HCEC 1CT (cell line): ENCODE measurements around the gene ENTPD8.

Experiments
- DNase-seq: peaks from one replicate; pipeline ENCODE4 v3.0.0-alpha.2; 2017

ENTPD8 gene, protein sequence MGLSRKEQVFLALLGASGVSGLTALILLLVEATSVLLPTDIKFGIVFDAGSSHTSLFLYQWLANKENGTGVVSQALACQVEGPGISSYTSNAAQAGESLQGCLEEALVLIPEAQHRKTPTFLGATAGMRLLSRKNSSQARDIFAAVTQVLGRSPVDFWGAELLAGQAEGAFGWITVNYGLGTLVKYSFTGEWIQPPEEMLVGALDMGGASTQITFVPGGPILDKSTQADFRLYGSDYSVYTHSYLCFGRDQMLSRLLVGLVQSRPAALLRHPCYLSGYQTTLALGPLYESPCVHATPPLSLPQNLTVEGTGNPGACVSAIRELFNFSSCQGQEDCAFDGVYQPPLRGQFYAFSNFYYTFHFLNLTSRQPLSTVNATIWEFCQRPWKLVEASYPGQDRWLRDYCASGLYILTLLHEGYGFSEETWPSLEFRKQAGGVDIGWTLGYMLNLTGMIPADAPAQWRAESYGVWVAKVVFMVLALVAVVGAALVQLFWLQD

DNA sequence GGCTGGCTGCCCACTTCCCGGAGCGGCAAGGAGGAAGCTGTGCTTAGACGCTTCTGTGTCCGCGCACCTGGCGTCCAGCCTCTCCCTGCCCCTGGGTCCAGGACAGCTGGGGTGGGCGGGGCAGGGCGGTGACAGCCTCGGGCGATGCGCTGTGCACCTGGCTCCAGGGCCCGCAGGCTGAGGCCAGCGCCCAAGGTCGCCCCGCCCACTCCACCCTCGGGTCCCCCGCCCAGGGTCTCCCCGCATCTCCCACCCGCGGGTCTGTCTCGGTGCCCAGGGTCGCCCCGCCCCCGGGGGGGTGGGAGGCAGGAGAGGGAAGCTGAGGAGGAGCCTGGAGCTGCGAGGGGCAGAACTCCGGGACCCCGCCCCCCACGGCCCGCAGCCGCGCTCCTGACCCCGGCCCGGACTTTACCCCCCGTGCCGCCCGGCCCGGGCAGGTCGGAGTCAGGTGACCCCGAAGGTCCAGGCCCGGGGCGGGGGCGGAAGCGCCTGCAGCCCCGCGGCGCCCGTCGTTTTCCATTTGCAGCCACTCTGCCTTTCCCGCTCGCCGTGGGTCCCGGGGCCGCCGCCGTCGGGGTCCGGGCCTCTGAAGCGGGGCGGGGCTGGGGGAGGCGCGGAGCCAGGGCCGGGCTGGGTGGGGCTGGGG, at the start of gene ENTPD8:
TSS of gene ENTPD8 (minus strand) at position 69 of the 646 bp plus-strand sequence. CDS start 3,072 bp downstream, outside the sequence.
- no peak for DNase-seq

DNA sequence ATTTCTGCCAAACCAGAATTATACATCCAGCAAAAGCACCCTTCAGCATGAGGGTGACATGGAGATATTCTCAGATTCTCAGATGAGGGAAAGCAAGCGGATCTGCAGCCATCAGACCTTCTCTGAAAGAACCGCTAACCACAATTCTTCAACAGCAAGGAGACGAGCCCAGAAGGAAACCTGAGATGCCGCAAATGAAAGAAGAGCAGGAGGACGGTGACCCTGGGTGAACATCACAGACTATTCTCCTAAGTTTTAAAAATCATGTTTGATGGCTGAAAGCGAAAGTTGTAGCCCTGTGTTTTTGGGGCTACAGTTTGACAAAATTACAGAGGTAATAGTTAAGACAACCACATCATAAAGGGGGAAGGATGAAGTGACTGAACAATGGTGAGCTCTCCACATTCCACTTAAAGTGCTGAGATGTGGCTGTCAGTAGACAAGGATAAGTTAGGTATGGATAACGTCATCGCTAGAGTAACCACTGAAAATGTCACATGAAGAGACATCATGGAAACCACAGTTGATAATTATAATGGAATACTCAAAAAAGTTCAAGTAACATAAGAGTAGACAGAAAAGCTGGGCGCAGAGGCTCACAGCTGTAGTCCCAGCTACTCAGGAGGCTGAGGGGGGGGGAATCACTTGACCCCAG, 49.5 kb upstream of the ENTPD8 start:
- no peak for DNase-seq

DNA sequence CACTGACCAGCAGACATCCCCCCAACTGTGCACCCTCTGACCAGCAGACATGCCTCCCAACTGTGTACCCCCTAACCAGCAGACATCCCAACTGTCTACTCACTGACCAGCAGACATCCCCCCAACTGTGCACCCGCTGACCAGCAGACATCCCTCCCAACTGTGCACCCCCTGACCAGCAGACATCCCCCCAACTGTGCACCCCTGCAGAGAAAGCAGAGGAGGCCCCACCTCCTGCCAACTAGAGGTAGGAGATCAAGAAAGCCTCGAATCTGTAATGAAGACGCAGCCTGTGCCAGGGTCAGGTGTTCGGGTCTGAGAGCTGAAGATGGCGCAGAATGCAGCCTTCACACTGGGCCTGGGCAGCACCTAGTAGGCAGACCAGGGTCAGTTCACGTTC, 47.7 kb upstream of the ENTPD8 start:
- no peak for DNase-seq

DNA sequence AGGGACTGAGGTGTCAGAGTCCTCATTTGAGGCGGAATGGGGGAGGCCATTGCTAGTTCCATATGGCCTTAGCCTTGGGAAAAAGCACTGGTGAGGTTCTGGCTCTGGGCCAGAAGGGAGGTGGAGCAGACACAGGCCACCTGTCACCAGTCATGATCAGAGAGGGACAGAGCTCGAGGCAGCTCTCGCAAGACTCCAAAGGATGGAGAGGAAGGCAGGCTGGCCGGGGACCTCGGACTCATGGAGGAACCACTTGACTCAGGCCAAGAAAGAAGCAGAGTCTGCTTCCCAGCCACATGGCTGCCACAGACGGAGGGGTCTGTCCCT, 47.1 kb upstream of the ENTPD8 start:
- no peak for DNase-seq

DNA sequence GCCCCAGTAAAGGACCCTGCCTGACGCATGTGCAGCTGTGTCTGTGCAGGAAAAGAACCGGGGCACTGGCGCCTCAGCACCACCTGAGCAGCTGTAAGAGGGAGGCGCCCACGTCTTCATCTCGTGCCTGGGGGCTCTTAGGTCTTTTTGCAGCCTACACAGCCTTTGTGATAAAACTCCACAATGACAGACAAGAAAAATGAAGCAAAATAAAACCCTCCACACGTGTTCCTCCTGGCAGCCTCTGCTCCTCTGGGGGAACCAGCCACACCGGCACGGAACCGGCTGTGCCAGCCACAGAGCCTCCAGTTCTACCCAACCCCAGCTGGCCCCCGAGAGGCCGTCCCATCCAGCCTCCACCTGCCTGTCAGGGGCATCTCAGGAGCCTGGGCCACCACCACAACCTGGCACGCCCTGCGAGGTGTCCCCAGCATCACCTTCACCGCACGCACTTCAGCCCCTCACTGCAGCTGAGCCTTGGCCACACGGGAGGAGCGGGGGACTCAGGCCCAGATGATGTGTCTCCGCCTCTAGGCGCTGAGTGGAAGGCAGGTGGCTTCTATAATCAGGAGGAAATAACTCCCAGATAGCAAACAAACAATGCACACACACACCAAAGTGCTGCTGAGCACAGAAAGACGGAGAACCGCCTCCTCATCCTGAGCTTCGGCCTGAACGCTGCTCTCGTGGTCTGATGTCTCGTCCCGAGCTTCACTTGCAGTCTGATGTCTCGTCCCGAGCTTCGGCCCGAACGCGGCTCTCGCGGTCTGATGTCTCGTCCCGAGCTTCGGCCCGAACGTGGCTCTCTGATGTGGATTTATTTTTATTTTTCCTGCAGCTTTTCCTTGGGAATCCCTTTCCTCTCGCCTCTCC, 46.5 kb upstream of the ENTPD8 start:
- no peak for DNase-seq

DNA sequence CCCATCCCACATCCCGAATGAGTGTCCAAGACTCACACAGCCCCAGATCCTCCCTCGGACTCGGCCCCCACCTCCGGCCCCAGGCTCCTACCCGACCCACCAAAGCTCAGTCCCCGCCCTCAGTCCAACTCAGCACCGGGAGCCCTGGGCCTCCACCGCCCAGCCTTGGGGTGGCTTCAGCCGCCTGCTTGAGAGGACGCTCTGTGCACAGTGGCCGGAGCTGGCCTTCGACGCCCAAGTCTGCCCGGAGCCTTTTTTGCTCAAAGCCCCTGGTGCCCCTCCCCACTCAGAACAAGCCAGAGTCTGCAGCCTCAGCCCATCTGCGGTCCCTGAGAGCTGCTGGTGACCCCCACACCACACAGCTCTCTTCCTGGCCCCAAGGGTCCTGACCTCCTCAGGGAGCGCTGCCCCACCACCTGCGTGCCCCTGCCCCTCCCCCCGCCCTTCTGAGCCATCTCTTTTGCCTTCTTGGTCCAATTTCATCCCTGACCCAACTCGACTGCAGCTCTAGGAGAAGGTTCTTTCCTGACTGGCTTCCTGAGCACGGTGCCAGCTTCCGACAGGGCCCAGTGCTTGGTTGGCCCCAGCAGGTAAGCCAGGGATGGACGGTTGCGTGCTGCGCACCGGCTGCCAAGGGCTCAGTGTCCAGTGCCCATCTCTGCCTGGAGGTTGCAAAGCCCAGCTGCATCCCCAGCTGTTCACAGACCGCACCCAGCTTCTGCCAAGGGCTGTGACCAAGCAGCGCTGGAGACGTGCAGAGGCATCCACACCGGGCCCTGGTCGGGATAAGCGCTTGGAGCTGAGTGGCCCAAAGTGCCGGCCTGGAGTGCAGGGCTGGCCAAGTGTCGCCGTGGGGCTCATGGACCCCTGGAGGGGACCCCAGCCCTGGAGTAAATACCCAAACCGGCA, 45.6 kb upstream of the ENTPD8 start:
- no peak for DNase-seq

DNA sequence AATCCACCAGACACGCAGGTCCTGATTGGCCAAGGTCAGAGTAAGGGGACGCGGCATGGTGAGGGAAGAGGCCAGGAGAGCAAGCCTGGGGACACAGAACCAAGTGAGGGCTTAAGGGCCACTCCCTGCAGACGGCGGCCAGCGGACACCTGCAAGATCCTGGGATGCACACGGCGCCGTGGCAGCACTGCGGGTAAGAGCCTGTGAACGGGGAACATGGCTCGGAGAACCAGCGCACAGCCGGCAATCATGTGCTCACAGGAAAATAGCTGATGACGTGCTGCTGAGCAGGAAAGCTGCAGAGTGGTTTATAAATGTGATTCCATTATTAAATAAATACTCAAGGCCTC, 45.0 kb upstream of the ENTPD8 start:
- DNase-seq, result no peak

DNA sequence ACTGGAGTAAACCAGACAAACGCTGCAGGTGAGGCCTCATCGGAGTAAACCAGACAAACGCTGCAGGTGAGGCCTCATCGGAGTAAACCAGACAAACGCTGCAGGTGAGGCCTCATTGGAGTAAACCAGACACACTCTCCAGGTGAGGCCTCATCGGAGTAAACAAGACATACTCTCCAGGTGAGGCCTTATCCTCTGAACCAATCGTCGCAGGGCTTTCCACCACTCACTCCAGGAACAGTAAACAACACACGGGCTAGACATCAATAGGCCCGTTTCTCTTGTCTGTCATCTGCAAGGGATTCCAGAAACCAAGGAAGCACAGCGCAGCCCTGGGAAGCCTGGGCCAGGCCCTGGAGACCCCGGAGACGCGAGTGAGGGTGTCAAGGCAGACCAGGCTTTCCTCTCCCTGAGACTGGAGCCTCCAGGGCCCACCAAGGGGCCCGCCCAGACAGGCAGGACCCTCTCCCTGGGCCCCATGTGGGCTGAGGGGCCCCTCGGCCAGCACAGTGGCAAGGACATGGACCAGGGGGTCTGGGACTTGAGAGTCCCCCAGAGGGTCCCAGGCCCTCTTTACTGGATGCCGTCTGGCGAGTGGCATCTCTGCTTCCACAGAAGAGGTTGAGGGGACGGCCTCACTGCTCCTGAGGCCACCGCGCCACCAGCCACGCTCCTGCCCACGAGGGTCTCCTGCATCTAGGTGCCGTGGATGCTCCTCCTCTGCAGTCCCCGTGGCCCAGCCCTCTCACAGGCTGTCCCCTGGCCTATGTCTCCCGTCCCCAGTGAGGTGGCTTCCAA, 44.4 kb upstream of the ENTPD8 start:
- no peak for DNase-seq

DNA sequence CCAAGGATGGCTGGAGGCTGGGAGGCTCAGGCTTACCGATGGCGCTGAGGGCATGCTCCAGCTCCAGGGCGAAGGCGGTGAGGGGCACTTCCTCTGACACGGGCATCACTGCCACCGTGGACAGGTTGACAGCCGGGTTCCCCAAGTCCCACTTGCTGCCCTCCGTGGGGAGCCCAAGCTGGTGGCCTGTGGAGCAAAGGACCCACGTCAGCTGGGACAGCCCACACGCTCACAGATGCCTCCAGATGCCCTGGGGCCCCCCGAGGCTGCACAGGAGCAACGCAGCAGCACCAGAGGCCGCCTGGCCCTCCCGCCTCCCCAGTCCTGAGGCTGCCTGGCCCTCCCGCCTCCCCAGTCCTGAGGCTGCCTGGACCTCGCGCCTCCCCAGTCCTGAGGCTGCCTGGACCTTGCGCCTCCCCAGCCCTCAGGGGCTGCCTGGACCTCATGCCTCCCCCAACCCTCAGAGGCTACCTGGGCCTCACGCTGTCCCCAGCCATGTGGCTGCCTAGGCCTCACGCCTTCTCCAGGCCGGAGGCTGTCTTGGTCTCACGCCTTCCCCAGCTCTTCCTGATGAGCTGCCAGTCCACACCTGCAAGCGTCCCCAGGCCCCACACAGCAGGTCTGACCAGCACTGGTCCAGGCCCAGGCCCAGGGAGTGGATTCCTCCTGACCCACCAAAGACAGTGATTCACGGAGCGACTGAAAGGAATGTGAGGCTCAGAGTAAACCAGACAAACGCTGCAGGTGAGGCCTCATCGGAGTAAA, 43.6 kb upstream of the ENTPD8 start:
- DNase-seq, result no peak

DNA sequence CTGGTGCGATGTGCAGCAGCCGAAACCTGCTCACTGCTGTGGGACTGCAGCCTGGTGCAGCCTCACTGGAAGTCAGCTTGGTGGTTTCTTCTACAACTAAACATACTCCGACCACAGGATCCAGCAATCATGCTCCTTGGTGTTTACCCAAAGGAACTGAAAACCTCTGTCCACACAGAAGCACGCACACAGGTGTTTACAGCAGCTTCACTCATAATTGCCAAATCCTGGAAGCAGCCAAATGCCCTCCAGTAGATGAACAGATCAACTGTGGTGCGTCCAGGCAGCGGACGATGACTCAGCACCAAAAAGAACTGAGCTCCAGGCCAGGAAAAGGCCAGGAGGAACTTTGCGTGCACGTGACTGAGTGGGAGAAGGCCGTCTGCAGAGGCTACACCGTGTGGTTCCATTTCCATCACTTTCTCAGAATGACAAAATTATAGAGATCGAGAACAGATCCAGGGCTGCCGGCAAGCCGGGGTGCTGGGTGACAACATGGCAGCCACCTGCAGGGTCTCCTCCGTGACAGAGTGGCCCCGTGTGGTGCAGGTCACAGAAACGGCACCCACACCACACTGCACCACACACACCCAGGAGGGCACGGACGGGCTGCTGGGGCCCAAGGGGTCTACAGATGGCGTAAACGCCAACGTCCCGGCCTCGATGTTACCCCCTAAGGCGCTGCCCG, 41.1 kb upstream of the ENTPD8 start:
- DNase-seq, result peak; percentile 64

DNA sequence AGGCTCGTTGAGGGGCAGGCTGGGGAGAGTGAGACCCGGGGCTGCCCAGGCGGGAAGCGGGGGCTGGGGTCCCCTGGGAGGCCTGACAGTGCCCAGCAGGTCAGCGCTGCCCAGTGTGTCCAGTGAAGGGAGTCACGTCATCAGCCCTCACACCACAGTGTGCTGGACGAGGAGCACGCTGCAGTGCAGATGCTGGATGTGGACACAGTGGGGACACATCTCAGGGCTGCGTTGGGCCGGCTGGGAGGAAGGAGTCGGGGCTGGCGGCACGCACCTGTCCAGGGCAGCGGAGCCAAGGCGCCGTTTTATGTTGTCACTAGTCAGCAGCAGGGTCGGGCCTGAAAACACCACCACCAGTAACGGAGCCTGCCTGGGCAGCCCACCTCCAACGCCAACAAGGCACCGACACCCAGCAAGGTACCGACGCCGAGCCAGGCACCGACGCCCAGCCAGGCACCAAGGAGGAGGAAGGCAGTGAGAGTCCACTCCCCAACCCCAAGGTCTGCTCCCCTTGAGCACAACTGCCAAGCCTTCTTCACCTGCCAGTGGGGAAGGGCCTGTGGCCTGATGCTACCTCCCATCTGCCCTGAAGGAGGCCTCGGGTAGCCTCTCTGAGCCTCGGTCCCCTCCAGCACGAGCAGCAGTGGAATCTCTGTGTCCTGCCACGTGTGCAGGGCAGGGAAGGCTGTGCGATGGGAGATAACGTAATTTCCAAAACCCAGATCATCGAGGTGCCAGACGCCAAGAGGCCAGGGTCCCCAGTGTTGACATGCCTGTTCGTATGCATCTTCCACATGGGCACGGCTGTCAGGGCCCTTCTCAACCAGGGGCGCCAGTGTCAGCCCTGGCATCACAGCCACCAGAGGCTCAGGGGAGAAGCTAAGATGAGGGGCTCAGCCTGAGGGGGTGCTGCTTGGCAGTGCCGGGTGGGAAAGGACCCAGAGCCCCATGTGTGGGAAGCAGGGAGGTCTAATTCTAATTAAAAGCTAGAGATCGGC, 39.8 kb upstream of the ENTPD8 start:
- no peak for DNase-seq

DNA sequence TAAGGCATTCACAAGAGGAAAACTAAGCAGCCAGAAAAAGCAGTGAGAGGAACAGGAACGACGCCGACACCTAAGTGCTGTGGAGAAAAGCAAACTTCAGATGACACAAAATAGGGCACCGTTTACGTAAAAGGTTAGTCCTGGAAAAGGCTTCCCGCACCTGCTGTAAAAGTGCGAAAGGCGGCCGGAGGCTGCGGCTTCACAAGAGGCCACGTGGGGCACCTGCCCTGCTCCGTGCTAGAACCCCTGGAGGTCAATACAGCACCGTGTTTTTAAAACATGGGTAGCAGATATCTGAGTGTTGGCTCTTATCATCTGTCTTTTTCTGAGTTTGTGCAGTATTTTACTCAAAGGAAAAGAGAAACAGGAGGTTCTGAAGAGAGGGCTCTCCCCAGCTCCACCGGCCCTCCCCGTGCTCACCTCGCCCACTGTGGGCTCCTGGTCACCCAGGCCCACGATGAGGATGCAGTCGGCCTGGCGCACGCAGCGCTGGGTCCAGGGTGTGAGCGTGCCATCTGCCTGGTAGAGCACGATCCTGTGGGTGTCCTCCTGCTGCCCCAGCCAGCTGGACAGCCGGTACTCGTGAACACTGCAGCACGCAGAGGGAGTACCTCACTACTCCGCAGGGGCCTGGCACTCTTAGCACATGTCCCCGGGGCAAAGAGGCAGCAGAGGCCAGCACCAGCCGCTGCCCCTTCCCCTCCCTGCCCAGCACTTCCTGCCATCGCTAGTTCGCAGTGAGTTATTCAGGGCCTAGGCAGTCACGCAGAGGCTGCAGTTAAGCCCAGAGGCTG, 38.9 kb upstream of the ENTPD8 start:
- DNase-seq, result no peak

DNA sequence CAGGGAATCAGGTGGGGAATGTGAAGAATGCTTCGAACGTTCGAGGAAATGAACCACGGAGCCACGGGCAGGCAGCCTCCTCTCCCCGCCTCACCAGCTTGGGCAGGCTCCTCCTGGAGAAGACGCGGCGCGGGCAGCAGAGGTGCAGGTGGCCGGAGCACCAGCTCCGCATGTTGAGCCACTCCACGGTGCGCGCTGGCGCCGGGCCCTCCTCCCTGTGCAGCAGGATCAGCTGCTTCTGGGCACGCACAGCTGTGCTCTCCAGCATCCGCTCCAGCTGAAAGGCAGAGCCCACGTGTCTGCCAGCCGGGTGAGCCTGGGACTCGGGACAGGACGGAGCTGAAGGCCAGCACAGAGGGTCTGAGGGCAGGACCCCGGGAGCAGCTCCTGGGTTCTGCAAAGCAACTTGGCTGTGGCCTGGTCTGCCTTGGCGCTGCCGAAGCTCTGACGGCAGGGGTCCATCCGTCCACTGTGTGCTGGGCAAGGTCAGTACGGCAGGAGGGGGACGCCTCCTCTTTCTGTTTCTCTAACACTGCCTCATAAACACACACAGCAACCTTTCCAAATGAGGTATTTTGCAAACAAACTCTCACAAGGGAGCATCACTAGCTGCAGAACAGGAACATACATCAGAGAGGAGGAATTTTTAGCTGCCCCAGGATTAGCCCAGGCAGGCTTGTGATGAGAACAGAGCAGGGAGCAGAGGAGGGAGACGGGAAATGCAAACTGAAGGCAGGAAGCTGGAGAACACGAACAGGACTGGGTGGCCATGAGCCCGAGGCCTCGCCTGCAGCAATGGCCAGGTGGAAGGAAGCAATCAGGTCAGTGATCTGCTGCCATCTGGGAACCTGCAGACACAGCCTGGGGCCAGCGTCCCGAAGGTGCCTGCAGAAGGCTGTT, 38.1 kb upstream of the ENTPD8 start:
- no peak for DNase-seq

DNA sequence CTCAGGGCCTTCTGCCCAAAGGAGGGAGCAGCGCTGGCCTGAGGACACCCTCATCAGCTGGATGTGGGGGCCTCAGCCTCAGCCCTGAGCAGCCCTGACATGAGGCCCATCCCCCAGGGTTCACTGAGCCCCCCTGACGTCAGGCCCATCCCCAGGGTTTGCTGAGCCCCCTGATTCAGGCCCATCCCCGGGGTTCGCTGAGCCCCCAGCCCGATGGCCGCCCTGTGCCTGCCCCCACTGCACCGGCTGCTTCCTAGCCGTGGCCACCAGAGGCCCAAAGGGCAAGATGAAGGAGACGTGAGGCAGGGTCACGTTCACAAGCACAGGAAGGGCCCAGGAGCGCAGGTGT, 37.4 kb upstream of the ENTPD8 start:
- no peak for DNase-seq

DNA sequence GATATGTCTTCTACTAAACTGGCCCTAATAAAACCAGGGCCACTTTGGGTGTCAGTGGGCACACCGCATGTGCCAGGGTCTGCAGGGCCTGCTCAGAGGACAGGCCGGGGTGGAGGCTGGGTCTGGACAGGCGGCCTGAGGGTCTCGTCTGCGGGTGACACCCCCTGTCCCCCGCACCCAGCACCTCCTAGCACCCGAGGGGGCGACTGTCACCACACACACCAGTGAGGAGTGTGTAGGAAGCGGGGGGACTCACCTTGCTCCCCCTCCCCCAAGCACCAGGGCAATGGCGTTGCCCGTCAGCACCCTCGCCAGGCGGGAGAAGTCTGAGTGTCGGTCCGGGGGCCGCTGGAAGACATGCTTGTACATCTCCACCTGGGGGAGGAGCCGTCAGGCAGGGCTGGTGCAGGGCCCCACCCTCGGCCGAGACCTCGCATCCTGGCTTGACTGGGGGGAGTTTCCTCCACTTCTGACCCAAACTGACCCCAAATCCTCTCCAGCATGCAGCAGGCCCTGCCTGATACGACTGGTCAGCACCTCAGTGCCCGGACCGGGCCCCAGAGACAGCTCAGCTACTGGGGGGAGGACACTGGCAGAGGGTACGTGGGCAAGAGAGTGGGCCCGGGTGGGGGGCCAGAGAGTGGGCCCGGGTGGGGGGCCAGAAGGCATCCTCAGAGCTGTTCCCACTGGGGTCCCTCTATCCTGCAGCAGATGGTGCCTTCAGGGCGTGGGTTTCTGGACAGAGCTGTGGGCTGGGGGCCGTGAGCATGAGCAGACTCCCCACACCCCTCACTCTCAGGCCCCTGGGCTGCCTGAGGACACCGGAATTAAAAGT, 36.8 kb upstream of the ENTPD8 start:
- DNase-seq, result no peak

DNA sequence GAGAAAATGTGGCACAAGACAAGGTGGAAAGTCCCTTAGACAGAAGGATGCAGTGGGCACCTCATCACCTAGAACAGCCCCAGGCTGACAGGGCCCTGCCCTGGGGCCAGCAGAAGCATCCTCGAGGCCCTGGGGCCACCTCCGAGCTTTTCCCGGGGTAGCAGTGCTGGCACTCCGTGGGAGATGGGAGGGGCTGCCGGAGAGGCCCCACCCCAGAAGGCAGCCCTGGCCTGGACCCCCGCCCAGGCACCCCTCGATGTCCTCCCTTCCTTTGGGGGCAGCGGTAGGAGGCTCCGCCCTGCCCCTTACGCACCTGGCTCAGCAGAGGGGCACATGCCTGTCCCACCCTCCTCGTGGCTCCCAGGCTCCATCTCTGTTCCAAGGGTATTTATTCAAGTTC, 35.7 kb upstream of the ENTPD8 start:
- no peak for DNase-seq
